CD4-positive, alpha-beta T cell (primary cell): ENCODE results near the gene TRIM71. TPM values are rescaled to one million over a fixed set of nuclear protein-coding genes. Genes with fewer than 3 reads are reported as not detected.

ENCODE experiments used
- ATAC-seq: fragments of 200-7000 bp; cut with Tn5 transposase; one replicate; pipeline ENCODE4 v1.10.0; 2022; ENCODE audit warnings: mild to moderate bottlenecking; ENCODE audit not compliant: poor library complexity
- CTCF ChIA-PET: fragments of 350-600 bp; sonication (Branson Sonifier 250); formaldehyde crosslinking; loops from one replicate; lab custom pipeline; 2021; ENCODE audit warnings: antibody characterized with exemption, inconsistent platforms; lab: Charles Lee
- POLR2A ChIA-PET: fragments of 350-600 bp; sonication (Branson Sonifier 250); formaldehyde crosslinking; loops from one replicate; lab custom pipeline; 2021; ENCODE audit warnings: antibody characterized with exemption, inconsistent platforms; lab: Charles Lee
- DNase-seq, 14 experiments: peaks; one replicate each; pipeline ENCODE4 v3.0.0-alpha.2; 2013 to 2020; ENCODE audit warnings: mixed read lengths in 2 of 14
- H3K27ac ChIP-seq, 2 donors: one replicate each; pipeline versions ENCODE4 v1.5.1 to v1.7.0; 2013; ENCODE audit warnings: low read length in 2 of 2, low read depth in 1 of 2, mild to moderate bottlenecking in 1 of 2
- H3K27me3 ChIP-seq, 2 experiments: 1 replicate in 1 of 2; 2 replicates in 1 of 2; pipeline versions ENCODE4 v1.6.1 to v1.7.0; 2013; ENCODE audit warnings: low read length in 2 of 2, control low read depth in 1 of 2, mild to moderate bottlenecking in 1 of 2, moderate library complexity in 1 of 2; ENCODE audit not compliant: insufficient read depth in 2 of 2, control insufficient read depth in 1 of 2
- H3K36me3 ChIP-seq: one replicate; pipeline ENCODE4 v1.6.1; 2013; ENCODE audit warnings: low read length, control low read depth; ENCODE audit not compliant: insufficient read depth
- H3K4me1 ChIP-seq: one replicate; pipeline ENCODE4 v1.6.1; 2013; ENCODE audit warnings: low read length, control low read depth; ENCODE audit not compliant: insufficient read depth
- H3K4me3 ChIP-seq: one replicate; pipeline ENCODE4 v1.5.1; 2013; ENCODE audit warnings: mild to moderate bottlenecking, low read length, moderate library complexity
- H3K9me3 ChIP-seq, 2 experiments: 1 replicate in 1 of 2; 2 replicates in 1 of 2; pipeline versions ENCODE4 v1.6.1 to v1.7.0; 2013; ENCODE audit warnings: low read length in 2 of 2, mild to moderate bottlenecking in 2 of 2, control low read depth in 1 of 2, moderate library complexity in 1 of 2; ENCODE audit not compliant: control insufficient read depth in 1 of 2, insufficient read depth in 1 of 2
- H3K27ac Mint-ChIP-seq: one replicate; pipeline ENCODE4 v1.8.0; 2020; ENCODE audit warnings: mixed read lengths
- H3K27me3 Mint-ChIP-seq: one replicate; pipeline ENCODE4 v1.8.0; 2021; ENCODE audit warnings: mixed read lengths
- H3K36me3 Mint-ChIP-seq: one replicate; pipeline ENCODE4 v1.8.0; 2021; ENCODE audit warnings: low read depth, mixed read lengths
- H3K4me1 Mint-ChIP-seq: one replicate; pipeline ENCODE4 v1.8.0; 2021; ENCODE audit warnings: low read depth, mixed read lengths
- H3K4me3 Mint-ChIP-seq: one replicate; pipeline ENCODE4 v1.8.0; 2020; ENCODE audit warnings: mild to moderate bottlenecking, mixed read lengths
- H3K9me3 Mint-ChIP-seq: one replicate; pipeline ENCODE4 v1.8.0; 2020; ENCODE audit warnings: mixed read lengths
- intact Hi-C, 2 experiments: fragments of 100-400 bp; cut with DNase I in 1 of 2; cut with micrococcal nuclease in 1 of 2; formaldehyde crosslinking; loops; one replicate each; pipeline versions ENCODE4 v1.15.1 to v1.9.0; 2023 to 2025; cut with DNase I, micrococcal nuclease
- total RNA-seq, 174 experiments: library from RNA in 2 of 174; stranded (reverse) in 2 of 174; gene quantifications; one replicate each; pipeline ENCODE4 v1.2.3 and lab custom pipeline; 2021 to 2026
- TF ChIP-seq, protein P1 (sequence below): fragments of 200-600 bp; IDR thresholded peaks from one replicate; pipeline ENCODE4 v1.8.0; 2022; ENCODE audit warnings: antibody characterized with exemption, mild to moderate bottlenecking

Gene TRIM71
- total RNA-seq, 2 experiments from 2014 or later = 0.03 TPM; not detected in 1

DNA sequence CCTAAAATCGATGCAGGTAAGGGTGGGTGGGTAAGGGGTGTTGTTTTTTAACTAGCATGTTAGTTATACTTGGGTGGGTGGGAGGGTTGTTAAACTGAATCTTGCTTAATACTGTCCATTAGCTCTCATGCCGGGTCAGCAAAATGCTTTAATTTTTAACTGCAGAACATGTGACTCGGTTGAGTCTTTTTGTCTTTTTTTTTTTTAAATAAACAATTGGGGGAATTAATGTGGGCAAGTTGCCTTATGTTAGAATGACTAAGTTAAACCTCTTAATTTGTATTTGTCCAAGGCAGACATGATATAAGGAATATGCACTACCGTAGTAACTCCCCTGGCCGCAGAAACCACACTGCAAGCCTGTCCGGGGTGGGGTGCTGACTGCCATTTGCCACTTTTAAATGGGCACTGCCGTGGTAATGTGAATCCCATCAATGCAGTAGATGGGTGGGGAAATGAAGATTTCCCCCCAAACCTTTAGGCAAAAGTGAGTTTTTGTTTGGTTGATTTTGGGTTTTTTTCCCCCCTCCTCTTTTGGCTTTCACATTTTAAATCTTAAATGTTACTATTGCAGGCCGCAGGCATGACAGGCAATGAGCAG, 79.3 kb downstream of the TRIM71 start:
- no peak for ATAC-seq
- Histone ChIP-seq H3K9me3 (no peaks in the 10 kb centered on the region), H3K36me3 (no peaks in the 10 kb centered on the region), H3K27me3 (peaks cover 3% of the 10 kb centered on the region in 2 experiments), H3K27ac (no peak overlapping the region), H3K4me1 (no peaks in the 10 kb centered on the region), H3K4me3 (no peak overlapping the region)
- intact Hi-C loops = no loop called here
- Mint-ChIP-seq H3K4me1 (no peaks in the 10 kb centered on the region), H3K27ac (no peak overlapping the region), H3K27me3 (peaks cover 50% of the 10 kb centered on the region), H3K36me3 (no peaks in the 10 kb centered on the region), H3K9me3 (no peaks in the 10 kb centered on the region), H3K4me3 (no peak overlapping the region)
- no peak for DNase-seq
- CTCF ChIA-PET = no interaction called here
- POLR2A ChIA-PET = no interaction called here
- TF ChIP-seq, protein P1, sequence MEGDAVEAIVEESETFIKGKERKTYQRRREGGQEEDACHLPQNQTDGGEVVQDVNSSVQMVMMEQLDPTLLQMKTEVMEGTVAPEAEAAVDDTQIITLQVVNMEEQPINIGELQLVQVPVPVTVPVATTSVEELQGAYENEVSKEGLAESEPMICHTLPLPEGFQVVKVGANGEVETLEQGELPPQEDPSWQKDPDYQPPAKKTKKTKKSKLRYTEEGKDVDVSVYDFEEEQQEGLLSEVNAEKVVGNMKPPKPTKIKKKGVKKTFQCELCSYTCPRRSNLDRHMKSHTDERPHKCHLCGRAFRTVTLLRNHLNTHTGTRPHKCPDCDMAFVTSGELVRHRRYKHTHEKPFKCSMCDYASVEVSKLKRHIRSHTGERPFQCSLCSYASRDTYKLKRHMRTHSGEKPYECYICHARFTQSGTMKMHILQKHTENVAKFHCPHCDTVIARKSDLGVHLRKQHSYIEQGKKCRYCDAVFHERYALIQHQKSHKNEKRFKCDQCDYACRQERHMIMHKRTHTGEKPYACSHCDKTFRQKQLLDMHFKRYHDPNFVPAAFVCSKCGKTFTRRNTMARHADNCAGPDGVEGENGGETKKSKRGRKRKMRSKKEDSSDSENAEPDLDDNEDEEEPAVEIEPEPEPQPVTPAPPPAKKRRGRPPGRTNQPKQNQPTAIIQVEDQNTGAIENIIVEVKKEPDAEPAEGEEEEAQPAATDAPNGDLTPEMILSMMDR = no peak

DNA sequence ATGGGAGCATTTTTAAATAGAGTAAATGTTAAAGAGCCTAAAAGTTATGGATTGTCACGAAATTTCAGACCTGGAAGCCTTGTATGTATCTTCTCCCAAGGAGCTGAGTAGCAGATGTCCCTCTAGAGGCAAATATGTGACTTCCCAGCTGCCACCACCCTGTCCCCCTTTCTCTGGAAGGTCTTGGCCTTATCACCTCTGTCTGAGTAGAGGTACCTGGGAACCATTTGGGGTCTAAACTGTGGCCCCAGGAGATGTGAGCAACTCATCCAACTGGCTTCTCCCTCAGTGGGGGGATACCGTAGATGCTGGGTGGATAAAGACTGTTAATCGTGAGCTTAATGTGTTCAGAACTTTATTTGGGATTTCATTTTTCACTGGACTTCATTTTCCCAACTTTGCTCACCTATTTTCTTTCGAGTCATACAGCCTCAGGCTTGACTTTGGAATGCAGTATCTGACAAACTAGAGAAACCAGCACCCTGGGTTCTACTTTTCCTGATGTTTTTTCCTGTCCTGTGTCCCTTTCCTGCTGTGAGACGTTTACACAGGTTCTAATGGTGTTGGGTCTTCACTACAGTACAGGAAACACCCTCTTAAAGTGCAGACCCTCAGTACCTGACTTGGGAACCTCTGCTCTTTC, 80.3 kb downstream of the TRIM71 start:
- Histone ChIP-seq H3K9me3 (no peaks in the 10 kb centered on the region), H3K4me1 (no peaks in the 10 kb centered on the region), H3K36me3 (no peaks in the 10 kb centered on the region), H3K4me3 (no peak overlapping the region), H3K27me3 (peaks cover 1 to 3% of the 10 kb centered on the region in 2 experiments), H3K27ac (no peak overlapping the region)
- POLR2A ChIA-PET = no interaction called here
- no peaks in the 10 kb centered on the region for H3K36me3 Mint-ChIP-seq
- ATAC-seq (no peak), DNase-seq (no peak)
- TF ChIP-seq, protein P1 = no peak
- H3K27ac Mint-ChIP-seq = no peak overlapping the region
- H3K9me3 Mint-ChIP-seq = no peaks in the 10 kb centered on the region
- intact Hi-C loops = no loop called here
- H3K4me3 Mint-ChIP-seq = no peak overlapping the region
- peaks cover 46% of the 10 kb centered on the region for H3K27me3 Mint-ChIP-seq
- no peaks in the 10 kb centered on the region for H3K4me1 Mint-ChIP-seq
- CTCF ChIA-PET = no interaction called here

DNA sequence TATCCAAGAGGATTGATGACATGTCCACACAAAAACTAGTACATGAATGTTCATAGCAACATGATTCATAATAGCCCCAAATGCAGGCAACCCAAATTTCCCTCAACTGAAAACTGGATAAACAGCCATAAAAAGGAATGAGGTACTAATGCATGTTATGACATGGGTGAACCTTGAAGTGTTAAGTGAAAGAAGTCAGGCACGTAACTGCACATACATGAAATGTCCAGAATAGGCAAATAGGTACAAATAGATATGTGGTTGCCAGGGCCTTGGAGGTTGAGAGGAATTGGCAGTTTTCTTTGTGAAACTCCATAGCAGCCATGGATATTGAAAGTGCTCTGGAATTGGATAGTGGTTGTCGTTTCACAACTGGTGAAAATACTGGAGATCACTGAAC, 81.5 kb downstream of the TRIM71 start:
- ATAC-seq = no peak
- H3K4me3 Mint-ChIP-seq = no peak overlapping the region
- no peaks in the 10 kb centered on the region for H3K9me3 Mint-ChIP-seq
- TF ChIP-seq, protein P1 = no peak
- Histone ChIP-seq H3K27ac (no peak overlapping the region), H3K27me3 (no peaks in the 10 kb centered on the region), H3K4me1 (no peaks in the 10 kb centered on the region), H3K4me3 (no peak overlapping the region), H3K36me3 (no peaks in the 10 kb centered on the region), H3K9me3 (no peaks in the 10 kb centered on the region)
- H3K36me3 Mint-ChIP-seq = no peaks in the 10 kb centered on the region
- H3K27ac Mint-ChIP-seq = no peak overlapping the region
- peaks cover 39% of the 10 kb centered on the region for H3K27me3 Mint-ChIP-seq
- H3K4me1 Mint-ChIP-seq = no peaks in the 10 kb centered on the region
- ChIA-PET POLR2A (no interaction called here), CTCF (no interaction called here)
- DNase-seq = no peak
- intact Hi-C loops = no loop called here
